K562 (cell line): Measurements from ENCODE around the gene ANO7.

Source experiments
- BRD9 ChIP-seq: fragments of 450-650 bp; IDR thresholded peaks from 2 replicates; pipeline ENCODE4 v1.6.1; 2018; ENCODE audit warnings: low read depth; ENCODE audit not compliant: partially characterized antibody
- EP300 ChIP-seq: IDR thresholded peaks from 2 replicates; pipeline ENCODE4 v1.6.1; 2012; ENCODE audit warnings: low read length, improper control_type of control experiment
- ETV6 ChIP-seq, 3 experiments: fragments of 150-350 bp in 1 of 3; sonication (generic) in 1 of 3; formaldehyde crosslinking in 1 of 3; IDR thresholded peaks; 2 replicates each; pipeline versions ENCODE4 v1.6.1 to v1.8.0; 2014 to 2022; ENCODE audit warnings: borderline replicate concordance in 2 of 3, low read depth in 2 of 3, antibody characterized with exemption in 1 of 3, low read length in 1 of 3, mild to moderate bottlenecking in 1 of 3, missing genetic modification reagents in 1 of 3
- POLR2A ChIP-seq: fragments of 450-650 bp; conservative IDR thresholded peaks from 2 replicates; pipeline ENCODE4 v1.6.1; 2016
- SIRT6 ChIP-seq: IDR thresholded peaks from one replicate; pipeline ENCODE4 v1.6.1; 2012; ENCODE audit warnings: low read depth, mild to moderate bottlenecking, control low read depth, inconsistent platforms, low read length, moderate library complexity
- SMAD1 ChIP-seq: fragments of 150-350 bp; IDR thresholded peaks from 2 replicates; pipeline ENCODE4 v1.6.1; 2014; ENCODE audit warnings: low read length, low read depth; ENCODE audit not compliant: partially characterized antibody
- ZNF79 ChIP-seq: fragments of 250-450 bp; sonication (Bioruptor Pico); IDR thresholded peaks from 2 replicates; pipeline ENCODE4 v1.4.0; 2020; ENCODE audit warnings: low read depth, mild to moderate bottlenecking, moderate library complexity
- TF ChIP-seq, protein P1 (sequence below): sonication (generic); formaldehyde crosslinking; IDR thresholded peaks from 2 replicates; pipeline ENCODE4 v1.8.1; 2022; ENCODE audit warnings: missing genetic modification reagents
- TF ChIP-seq, protein P2 (sequence below): fragments of 450-650 bp; IDR thresholded peaks from 2 replicates; pipeline ENCODE4 v1.7.1; 2018; ENCODE audit warnings: mild to moderate bottlenecking, low read depth; ENCODE audit not compliant: partially characterized antibody

DNA sequence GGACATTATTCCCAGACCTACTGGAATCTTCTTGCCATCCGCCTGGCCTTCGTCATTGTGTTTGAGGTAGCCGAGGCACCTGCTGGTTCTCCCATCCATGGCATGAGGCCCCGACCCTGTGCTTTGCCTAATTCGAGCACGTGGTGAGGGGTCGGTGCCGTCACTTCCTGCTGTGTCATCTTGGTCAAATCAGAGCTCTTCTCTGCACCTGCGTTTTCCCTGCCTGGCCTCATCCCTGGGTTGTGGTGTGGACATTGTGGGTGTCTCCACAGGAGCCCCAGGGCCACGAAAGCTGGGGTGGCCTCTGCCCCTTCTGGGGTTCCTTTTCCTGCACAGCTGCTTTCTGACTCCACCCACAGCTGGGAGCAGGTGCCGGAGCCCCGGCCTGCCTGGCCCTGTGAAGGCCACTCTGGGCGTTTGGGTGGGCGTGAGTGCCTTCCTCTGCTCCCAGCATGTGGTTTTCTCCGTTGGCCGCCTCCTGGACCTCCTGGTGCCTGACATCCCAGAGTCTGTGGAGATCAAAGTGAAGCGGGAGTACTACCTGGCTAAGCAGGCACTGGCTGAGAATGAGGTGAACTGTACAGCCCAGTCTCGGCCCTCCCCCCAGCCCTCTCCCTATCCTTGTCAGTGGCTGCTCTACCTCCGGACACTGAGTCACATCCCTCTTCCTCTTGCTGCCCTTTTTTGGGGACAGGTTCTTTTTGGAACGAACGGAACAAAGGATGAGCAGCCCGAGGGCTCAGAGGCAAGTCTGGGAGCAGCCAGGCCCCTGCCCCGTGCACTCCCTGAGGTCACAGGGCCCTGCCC, 34.9 kb downstream of the ANO7 start:
- TF ChIP-seq SMAD1 (no peak), ETV6 (IDR thresholded peaks at IDR 0.05; ENCODE audit: borderline replicate concordance in 1 of 2, low read depth in 2 of 2, low read length in 1 of 2) (no peak), ETV6 (CRISPR knock-in tag; IDR thresholded peaks at IDR 0.05; ENCODE audit: borderline replicate concordance) (no peak), SIRT6 (no peak), ZNF79 (CRISPR knock-in tag) (no peak), BRD9 (no peak), POLR2A (no peak), EP300 (no peak)
- TF ChIP-seq, protein P1, sequence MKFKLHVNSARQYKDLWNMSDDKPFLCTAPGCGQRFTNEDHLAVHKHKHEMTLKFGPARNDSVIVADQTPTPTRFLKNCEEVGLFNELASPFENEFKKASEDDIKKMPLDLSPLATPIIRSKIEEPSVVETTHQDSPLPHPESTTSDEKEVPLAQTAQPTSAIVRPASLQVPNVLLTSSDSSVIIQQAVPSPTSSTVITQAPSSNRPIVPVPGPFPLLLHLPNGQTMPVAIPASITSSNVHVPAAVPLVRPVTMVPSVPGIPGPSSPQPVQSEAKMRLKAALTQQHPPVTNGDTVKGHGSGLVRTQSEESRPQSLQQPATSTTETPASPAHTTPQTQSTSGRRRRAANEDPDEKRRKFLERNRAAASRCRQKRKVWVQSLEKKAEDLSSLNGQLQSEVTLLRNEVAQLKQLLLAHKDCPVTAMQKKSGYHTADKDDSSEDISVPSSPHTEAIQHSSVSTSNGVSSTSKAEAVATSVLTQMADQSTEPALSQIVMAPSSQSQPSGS (CRISPR knock-in tag): no peak
- TF ChIP-seq, protein P2, sequence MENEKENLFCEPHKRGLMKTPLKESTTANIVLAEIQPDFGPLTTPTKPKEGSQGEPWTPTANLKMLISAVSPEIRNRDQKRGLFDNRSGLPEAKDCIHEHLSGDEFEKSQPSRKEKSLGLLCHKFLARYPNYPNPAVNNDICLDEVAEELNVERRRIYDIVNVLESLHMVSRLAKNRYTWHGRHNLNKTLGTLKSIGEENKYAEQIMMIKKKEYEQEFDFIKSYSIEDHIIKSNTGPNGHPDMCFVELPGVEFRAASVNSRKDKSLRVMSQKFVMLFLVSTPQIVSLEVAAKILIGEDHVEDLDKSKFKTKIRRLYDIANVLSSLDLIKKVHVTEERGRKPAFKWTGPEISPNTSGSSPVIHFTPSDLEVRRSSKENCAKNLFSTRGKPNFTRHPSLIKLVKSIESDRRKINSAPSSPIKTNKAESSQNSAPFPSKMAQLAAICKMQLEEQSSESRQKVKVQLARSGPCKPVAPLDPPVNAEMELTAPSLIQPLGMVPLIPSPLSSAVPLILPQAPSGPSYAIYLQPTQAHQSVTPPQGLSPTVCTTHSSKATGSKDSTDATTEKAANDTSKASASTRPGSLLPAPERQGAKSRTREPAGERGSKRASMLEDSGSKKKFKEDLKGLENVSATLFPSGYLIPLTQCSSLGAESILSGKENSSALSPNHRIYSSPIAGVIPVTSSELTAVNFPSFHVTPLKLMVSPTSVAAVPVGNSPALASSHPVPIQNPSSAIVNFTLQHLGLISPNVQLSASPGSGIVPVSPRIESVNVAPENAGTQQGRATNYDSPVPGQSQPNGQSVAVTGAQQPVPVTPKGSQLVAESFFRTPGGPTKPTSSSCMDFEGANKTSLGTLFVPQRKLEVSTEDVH: no peak
